HepG2 (cell line): Measurements from ENCODE around the gene RAP1GAP2.

Source experiments
- EZH2 ChIP-seq: conservative IDR thresholded peaks from 2 replicates; pipeline ENCODE4 v1.6.1; 2012; ENCODE audit warnings: mild to moderate bottlenecking, low read depth, low read length, moderate library complexity
- JUND ChIP-seq: sonication (generic); formaldehyde crosslinking; IDR thresholded peaks from 2 replicates; pipeline ENCODE4 v1.8.0; 2022; ENCODE audit warnings: mild to moderate bottlenecking, missing genetic modification reagents
- MAZ ChIP-seq, 2 experiments: sonication (generic) in 1 of 2; formaldehyde crosslinking in 1 of 2; IDR thresholded peaks; 2 replicates each; pipeline versions ENCODE4 v1.5.0 to v1.6.1; 2012 to 2020; ENCODE audit warnings: low read depth in 2 of 2, mild to moderate bottlenecking in 2 of 2, borderline replicate concordance in 1 of 2, improper control_type of control experiment in 1 of 2, low read length in 1 of 2, missing genetic modification reagents in 1 of 2, moderate library complexity in 1 of 2
- RXRA ChIP-seq: sonication (generic); formaldehyde crosslinking; IDR thresholded peaks from 2 replicates; pipeline ENCODE4 v1.5.1; 2020; ENCODE audit warnings: missing genetic modification reagents
- ZNF780A ChIP-seq: sonication (generic); formaldehyde crosslinking; IDR thresholded peaks from 2 replicates; pipeline ENCODE4 v1.8.0; 2022; ENCODE audit warnings: mild to moderate bottlenecking, missing genetic modification reagents, moderate library complexity
- ZUFSP ChIP-seq: sonication (generic); formaldehyde crosslinking; IDR thresholded peaks from 2 replicates; pipeline ENCODE4 v1.9.0; 2021; ENCODE audit warnings: missing genetic modification reagents, mild to moderate bottlenecking, borderline replicate concordance
- TF ChIP-seq, protein P1 (sequence below): IDR thresholded peaks from 2 replicates; pipeline ENCODE4 v1.4.0; 2020; ENCODE audit warnings: mild to moderate bottlenecking, missing genetic modification reagents
- TF ChIP-seq, protein P2 (sequence below): sonication (generic); formaldehyde crosslinking; IDR thresholded peaks from 2 replicates; pipeline ENCODE4 v1.4.0; 2020; ENCODE audit warnings: missing genetic modification reagents

DNA sequence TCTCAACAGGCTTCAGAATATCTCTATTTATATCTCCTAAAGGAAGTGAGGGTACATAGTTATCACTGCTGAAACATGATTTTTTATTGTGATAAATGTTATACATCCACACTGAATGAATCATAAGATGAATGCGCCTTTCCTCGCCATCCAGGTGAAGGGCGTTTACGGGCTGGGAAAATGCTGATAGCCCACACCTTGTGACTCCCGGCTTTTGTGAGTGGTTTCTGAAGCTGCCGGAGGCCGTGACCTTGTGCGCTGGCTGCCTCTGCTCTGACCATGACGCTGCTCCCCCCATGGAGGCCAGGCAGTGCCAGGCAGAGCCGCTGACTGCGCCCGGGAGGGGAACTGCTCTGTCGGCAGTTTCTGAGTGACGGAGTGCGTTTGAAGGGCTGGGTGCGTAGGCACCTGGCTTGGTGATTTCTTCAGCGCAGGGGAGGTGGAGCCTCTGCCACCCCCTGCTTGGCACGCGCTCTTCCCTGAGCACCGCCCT is 97.2 kb downstream of the RAP1GAP2 start:
- TF ChIP-seq, protein P1, sequence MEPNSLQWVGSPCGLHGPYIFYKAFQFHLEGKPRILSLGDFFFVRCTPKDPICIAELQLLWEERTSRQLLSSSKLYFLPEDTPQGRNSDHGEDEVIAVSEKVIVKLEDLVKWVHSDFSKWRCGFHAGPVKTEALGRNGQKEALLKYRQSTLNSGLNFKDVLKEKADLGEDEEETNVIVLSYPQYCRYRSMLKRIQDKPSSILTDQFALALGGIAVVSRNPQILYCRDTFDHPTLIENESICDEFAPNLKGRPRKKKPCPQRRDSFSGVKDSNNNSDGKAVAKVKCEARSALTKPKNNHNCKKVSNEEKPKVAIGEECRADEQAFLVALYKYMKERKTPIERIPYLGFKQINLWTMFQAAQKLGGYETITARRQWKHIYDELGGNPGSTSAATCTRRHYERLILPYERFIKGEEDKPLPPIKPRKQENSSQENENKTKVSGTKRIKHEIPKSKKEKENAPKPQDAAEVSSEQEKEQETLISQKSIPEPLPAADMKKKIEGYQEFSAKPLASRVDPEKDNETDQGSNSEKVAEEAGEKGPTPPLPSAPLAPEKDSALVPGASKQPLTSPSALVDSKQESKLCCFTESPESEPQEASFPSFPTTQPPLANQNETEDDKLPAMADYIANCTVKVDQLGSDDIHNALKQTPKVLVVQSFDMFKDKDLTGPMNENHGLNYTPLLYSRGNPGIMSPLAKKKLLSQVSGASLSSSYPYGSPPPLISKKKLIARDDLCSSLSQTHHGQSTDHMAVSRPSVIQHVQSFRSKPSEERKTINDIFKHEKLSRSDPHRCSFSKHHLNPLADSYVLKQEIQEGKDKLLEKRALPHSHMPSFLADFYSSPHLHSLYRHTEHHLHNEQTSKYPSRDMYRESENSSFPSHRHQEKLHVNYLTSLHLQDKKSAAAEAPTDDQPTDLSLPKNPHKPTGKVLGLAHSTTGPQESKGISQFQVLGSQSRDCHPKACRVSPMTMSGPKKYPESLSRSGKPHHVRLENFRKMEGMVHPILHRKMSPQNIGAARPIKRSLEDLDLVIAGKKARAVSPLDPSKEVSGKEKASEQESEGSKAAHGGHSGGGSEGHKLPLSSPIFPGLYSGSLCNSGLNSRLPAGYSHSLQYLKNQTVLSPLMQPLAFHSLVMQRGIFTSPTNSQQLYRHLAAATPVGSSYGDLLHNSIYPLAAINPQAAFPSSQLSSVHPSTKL (CRISPR knock-in tag) = no peak
- TF ChIP-seq RXRA (CRISPR knock-in tag) (no peak), ZUFSP (CRISPR knock-in tag) (no peak), ZNF780A (CRISPR knock-in tag) (no peak), EZH2 (no peak), JUND (CRISPR knock-in tag) (no peak), MAZ (IDR thresholded peaks at IDR 0.05; ENCODE audit: borderline replicate concordance, low read depth, low read length) (no peak), MAZ (CRISPR knock-in tag; IDR thresholded peaks at IDR 0.05; ENCODE audit: low read depth) (no peak)
- TF ChIP-seq, protein P2, sequence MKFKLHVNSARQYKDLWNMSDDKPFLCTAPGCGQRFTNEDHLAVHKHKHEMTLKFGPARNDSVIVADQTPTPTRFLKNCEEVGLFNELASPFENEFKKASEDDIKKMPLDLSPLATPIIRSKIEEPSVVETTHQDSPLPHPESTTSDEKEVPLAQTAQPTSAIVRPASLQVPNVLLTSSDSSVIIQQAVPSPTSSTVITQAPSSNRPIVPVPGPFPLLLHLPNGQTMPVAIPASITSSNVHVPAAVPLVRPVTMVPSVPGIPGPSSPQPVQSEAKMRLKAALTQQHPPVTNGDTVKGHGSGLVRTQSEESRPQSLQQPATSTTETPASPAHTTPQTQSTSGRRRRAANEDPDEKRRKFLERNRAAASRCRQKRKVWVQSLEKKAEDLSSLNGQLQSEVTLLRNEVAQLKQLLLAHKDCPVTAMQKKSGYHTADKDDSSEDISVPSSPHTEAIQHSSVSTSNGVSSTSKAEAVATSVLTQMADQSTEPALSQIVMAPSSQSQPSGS (CRISPR knock-in tag) = no peak
